Effector memory CD8-positive, alpha-beta T cell (primary cell): ENCODE data around the gene OR5B3.

Experiments
- ATAC-seq: fragments of 150-1000 bp; cut with Tn5 transposase; replicated peaks from 2 replicates; pipeline ENCODE4 v1.10.0; 2021; ENCODE audit warnings: mild to moderate bottlenecking, moderate library complexity
- DNase-seq, 3 experiments: peaks; one replicate each; pipeline ENCODE4 v3.0.0; 2021
- H3K27ac Mint-ChIP-seq, 2 donors: one replicate each; pipeline ENCODE4 v1.8.0; 2022; ENCODE audit warnings: mild to moderate bottlenecking in 2 of 2, mixed read lengths in 2 of 2, moderate library complexity in 2 of 2
- H3K27me3 Mint-ChIP-seq, 2 donors: one replicate each; pipeline ENCODE4 v1.8.0; 2022; ENCODE audit warnings: mixed read lengths in 2 of 2
- H3K36me3 Mint-ChIP-seq: one replicate; pipeline ENCODE4 v1.8.0; 2022; ENCODE audit warnings: mild to moderate bottlenecking, moderate library complexity, mixed read lengths; ENCODE audit not compliant: insufficient read depth
- H3K4me1 Mint-ChIP-seq, 2 donors: one replicate each; pipeline ENCODE4 v1.8.0; 2022; ENCODE audit warnings: low read depth in 2 of 2, mixed read lengths in 2 of 2
- H3K4me3 Mint-ChIP-seq, 2 donors: one replicate each; pipeline ENCODE4 v1.8.0; 2022; ENCODE audit warnings: mild to moderate bottlenecking in 2 of 2, mixed read lengths in 2 of 2, moderate library complexity in 2 of 2
- H3K9me3 Mint-ChIP-seq, 2 donors: one replicate each; pipeline ENCODE4 v1.8.0; 2022; ENCODE audit warnings: mixed read lengths in 2 of 2

Gene OR5B3

DNA sequence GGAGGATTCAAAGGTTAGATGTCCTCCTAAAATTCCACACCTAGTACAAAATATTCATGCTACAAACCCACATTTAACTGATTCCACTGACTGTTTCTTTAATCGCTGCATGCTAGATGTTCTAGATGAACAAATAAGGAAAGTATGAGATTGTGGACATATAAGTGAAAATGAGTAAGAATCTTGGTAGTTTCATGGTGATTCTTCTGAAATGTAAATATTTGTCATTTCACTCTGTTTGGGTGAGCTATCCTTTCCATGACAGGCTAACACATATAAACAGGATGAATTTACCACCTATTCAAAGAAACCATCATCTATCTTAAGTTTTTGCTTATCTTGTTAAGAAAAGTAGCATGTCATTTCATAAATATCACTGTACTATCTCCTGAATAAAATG is 14.8 kb downstream of the OR5B3 start:
- H3K36me3 Mint-ChIP-seq: no peaks in the 10 kb centered on the region
- H3K4me1 Mint-ChIP-seq: no peaks in the 10 kb centered on the region
- DNase-seq (no peak), ATAC-seq (no peak)
- H3K9me3 Mint-ChIP-seq: no peaks in the 10 kb centered on the region
- H3K27ac Mint-ChIP-seq: no peak overlapping the region
- H3K27me3 Mint-ChIP-seq: peaks cover 12 to 13% of the 10 kb centered on the region in 2 donors
- H3K4me3 Mint-ChIP-seq: no peak overlapping the region

DNA sequence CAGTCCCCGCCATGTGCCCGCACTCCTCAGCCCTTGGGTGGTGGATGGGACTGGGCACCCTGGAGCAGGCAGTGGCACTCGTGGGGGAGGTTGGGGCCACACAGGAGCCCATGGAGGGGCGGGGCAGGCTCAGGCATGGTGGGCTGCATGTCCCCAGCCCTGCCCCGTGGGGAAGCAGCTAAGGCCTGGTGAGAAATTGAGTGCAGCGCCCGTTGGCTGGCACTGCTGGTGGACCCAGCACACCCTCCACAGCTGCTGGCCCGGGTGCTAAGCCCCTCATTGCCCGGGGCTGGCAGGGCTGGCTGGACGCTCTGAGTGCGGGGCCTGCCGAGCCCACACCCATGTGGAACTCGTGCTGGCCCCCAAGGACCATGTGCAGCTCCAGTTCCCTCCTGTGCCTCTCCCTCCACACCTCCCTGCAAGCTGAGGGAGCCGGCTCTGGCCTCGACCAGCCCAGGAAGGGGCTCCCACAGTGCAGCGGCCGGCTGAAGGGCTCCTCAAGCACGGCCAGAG is 16.1 kb downstream of the OR5B3 start:
- Mint-ChIP-seq H3K27me3 (peaks cover 9 to 13% of the 10 kb centered on the region in 2 donors), H3K36me3 (no peaks in the 10 kb centered on the region), H3K27ac (no peak overlapping the region), H3K4me3 (no peak overlapping the region), H3K9me3 (no peaks in the 10 kb centered on the region), H3K4me1 (no peaks in the 10 kb centered on the region)
- no peak for ATAC-seq
- no peak for DNase-seq

DNA sequence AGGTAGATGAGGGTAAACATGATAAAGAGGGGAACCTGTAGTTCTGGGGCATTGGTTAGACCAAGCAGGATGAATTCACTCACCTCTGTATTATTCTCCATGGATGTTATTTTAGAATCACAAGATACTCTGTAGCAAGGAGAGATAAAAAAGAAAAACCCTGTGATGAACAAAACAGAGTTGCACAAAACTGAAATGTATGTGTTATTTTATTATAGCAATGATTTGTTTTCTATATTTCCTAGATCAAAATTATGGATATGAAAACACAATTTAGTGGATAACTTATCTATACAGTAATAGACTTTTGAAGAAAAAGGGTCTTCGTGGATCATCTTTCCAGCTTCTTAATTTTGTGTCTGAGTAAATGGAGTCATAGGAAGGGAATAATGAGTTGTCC is 47.7 kb downstream of the OR5B3 start, which contains the start of gene OR5B17:
Gene OR5B17, minus strand, starts transcription at position 101 of the 400 bp plus-strand sequence. Its CDS starts 0 bp downstream, at position 101.
- no peaks in the 10 kb centered on the region for H3K4me1 Mint-ChIP-seq
- no peaks in the 10 kb centered on the region for H3K9me3 Mint-ChIP-seq
- H3K27ac Mint-ChIP-seq: no peak within 1 kb of the TSS
- peaks cover 16 to 21% of the 10 kb centered on the region in 2 donors for H3K27me3 Mint-ChIP-seq
- no peaks in the 10 kb centered on the region for H3K36me3 Mint-ChIP-seq
- no peak within 1 kb of the TSS for H3K4me3 Mint-ChIP-seq
- no peak for ATAC-seq
- no peak for DNase-seq

DNA sequence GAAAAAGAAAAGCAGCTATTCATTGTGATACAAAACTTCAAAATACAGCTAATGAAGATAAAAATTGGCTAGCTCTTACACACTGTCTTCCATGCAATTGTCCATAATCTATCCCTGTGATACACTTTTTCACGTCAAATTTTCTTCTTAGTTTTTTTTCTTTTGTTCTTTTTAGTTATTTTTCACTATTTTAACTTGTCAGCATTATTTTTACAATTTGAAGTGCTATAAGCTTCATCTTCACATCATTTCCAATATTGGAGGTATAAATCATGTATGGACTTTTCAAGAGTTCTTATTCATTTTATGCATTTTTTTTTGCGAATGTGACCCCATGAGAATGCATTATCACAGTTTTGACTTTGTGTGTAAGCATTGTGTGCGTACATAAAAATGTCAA is 51.9 kb downstream of the OR5B3 start:
- no peaks in the 10 kb centered on the region for H3K4me1 Mint-ChIP-seq
- DNase-seq (no peak), ATAC-seq (no peak)
- peaks cover 17 to 20% of the 10 kb centered on the region in 2 donors for H3K27me3 Mint-ChIP-seq
- no peaks in the 10 kb centered on the region for H3K9me3 Mint-ChIP-seq
- H3K36me3 Mint-ChIP-seq: no peaks in the 10 kb centered on the region
- H3K27ac Mint-ChIP-seq: no peak overlapping the region
- no peak overlapping the region for H3K4me3 Mint-ChIP-seq
